ENCODE results near the gene MYOG. TPM values are rescaled to one million over a fixed set of nuclear protein-coding genes. Genes with fewer than 3 reads are reported as not detected.
A peak's percentile ranks its signal among the peaks of the same experiment; 100 is the strongest.

MYOG gene
- polyA plus RNA-seq (ENCODE audit: low read depth in 6 of 6): not detected

DNA sequence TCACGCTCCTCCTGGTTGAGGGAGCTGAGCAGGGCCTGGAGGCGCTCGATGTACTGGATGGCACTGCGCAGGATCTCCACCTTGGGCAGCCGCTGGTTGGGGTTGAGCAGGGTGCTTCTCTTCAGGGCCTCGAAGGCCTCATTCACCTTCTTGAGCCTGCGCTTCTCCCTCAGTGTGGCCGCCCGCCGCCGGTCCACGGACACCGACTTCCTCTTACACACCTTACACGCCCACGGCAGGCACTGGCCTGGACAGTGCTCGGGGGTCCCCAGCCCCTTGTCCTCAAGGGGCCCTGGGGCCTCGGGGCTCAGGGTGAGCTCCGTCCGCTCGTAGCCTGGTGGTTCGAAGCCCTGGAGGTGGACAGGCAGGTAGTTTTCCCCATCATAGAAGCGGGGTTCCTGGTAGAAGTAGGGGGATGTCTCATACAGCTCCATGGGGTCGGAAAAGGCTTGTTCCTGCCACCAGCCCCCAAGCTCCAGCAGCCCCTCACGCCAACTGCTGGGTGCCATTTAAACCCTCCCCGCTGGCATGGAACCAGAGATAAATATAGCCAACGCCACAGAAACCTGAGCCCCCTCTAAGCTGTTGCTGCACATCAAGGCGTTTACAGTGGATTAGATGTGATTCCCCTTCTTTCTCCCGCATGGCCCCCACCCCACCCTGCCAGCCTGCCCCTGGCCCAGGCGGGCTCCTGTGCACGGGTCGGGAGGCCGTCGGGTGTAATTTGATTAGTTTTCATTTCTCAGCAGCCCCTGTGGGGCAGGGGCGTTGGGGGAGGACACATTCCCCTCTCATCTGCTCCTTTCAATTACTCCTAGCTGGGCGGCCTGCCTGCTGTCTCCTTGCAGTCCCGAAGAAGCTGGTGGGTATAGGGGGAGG, at the start of gene MYOG:
Gene MYOG (minus strand): TSS at position 485 of the 879 bp plus-strand sequence. CDS start 51 bp downstream, at position 434.
- no peaks in the 10 kb centered on the region for H3K9me3 Mint-ChIP-seq
- ATAC-seq (ENCODE audit: low read depth in 2 of 2): no peak
- H3K27ac Mint-ChIP-seq: no peak within 1 kb of the TSS
- peak within 1 kb of the TSS in 1 of 8 donors; percentile 22 for H3K4me3 Mint-ChIP-seq
- H3K27me3 Mint-ChIP-seq: peaks cover 18 to 39% (median 24%) of the 10 kb centered on the region in 3 donors
- DNase-seq: no peak
- H3K36me3 Mint-ChIP-seq: peaks cover 0 to 5% of the 10 kb centered on the region in 2 donors
- no peaks in the 10 kb centered on the region for H3K4me1 Mint-ChIP-seq

DNA sequence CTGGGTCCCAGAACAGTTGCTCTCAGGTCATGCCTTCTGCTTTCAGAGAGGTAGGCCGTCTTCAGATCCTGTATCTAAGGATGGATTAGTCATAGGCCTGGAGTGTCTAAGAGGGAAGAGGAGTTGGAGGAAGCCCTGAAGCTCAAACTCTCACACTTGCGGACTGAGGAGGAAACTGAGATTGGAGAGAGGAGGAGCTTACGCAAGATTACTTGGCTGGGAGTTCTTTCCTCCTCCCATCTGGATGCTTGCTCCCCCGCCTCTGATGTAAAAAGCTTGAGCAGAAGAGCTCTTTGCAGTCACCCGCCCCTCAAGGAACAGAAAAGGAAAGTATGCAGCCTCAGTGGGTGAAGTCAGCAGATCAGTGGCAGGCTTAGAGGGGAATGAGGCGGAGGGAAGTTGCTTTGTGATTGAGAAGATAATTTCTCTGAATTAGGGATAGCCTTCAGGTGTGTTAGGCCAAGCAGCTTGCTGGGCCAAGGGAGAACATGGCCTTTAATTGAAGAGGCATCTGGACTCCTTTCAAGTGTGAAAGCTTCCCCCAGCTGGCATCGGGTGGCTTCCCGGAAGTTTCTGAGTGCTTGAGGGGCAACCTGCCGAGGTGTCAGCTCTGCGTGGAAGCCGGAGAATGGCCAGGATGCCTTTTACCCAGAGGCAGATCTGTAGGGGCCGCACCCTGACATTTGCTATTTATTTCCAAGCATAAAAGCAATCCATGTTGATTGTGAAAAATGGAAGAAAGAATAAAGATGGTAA, 48.3 kb upstream of the MYOG start:
- DNase-seq (no peak), ATAC-seq (ENCODE audit: low read depth in 2 of 2) (no peak)
- Mint-ChIP-seq H3K4me3 (peak overlapping the region in 1 of 8 donors; percentile 18), H3K27me3 (peaks cover 0 to 42% (median 25%) of the 10 kb centered on the region in 3 donors), H3K36me3 (no peaks in the 10 kb centered on the region), H3K4me1 (peaks cover 7 to 13% (median 13%) of the 10 kb centered on the region in 3 donors), H3K9me3 (no peaks in the 10 kb centered on the region), H3K27ac (peak overlapping the region in 1 of 6 donors; percentile 14)

DNA sequence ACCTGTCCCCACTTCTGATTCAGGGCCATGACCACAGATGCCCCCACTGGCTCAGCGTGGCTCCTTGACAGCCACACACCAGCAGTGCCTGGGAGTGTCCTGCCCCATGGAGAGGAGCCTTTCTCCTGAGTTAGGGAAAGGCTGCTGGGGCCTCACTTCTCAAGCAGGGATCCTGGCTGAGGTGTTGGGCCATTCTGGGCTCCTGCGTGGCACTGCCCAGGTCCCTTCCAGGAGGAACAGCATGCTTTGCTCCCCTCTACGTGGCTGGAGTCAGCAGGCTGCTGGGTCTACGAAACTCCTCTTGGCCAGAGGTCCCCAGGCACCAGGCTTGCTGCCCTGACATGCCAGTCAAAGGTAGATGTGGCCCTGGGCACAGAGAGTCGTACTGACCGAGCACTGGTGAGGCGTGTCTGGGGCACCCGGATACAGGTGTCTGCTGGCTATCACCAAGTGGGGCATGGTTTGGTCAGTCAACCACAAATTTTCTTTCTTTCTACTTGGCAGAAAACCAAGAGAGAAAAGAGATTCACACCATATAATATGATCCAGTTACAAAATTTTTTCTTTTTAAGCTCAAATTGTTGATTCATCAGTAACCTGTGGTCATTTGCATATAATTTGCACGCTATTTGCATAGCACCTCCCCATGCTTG, 45.9 kb upstream of the MYOG start:
- H3K4me1 Mint-ChIP-seq: peaks cover 20 to 30% (median 28%) of the 10 kb centered on the region in 3 donors
- ATAC-seq (ENCODE audit: low read depth in 2 of 2) (no peak), DNase-seq (no peak)
- peak overlapping the region in 1 of 6 donors; percentile 20 for H3K27ac Mint-ChIP-seq
- no peak overlapping the region for H3K4me3 Mint-ChIP-seq
- H3K9me3 Mint-ChIP-seq: no peaks in the 10 kb centered on the region
- H3K36me3 Mint-ChIP-seq: peaks cover 0 to 8% of the 10 kb centered on the region in 2 donors
- peaks cover 11 to 59% (median 43%) of the 10 kb centered on the region in 3 donors for H3K27me3 Mint-ChIP-seq

DNA sequence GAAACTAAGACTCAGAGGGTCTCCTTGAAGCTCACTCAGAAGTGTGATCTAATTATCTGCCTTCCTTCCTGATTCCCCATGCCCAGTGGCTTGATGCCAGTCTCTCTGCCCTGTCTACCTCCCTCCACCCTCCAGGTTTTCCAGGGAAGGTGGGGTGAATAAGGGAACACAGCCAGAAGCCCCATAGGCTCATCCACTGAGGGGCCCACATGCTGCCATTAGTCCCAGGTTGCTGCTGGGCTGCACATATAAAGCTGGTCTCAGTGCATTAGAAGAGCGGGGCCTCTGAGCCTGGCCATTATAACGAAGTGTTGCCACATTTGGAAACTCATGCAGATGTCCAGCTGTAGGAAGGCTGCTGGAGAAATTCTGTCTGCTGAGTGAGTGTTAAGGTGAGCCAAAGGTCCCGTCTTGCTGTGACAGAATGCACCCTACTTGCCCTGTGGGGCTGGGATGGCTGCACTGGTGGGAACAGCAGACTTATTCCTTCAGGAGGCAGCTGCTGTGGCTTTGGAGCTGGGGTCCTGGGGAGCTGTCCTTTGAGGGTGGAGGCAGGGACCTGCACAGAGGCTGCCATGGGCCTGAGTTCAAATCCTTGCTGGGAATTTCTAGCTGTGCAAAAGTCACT, 44.7 kb upstream of the MYOG start:
- Mint-ChIP-seq H3K36me3 (peaks cover 0 to 9% of the 10 kb centered on the region in 2 donors), H3K4me3 (no peak overlapping the region), H3K27me3 (peaks cover 19 to 64% (median 52%) of the 10 kb centered on the region in 3 donors), H3K4me1 (peaks cover 19 to 29% (median 19%) of the 10 kb centered on the region in 3 donors), H3K27ac (no peak overlapping the region), H3K9me3 (no peaks in the 10 kb centered on the region)
- ATAC-seq (ENCODE audit: low read depth in 2 of 2) (no peak), DNase-seq (no peak)

DNA sequence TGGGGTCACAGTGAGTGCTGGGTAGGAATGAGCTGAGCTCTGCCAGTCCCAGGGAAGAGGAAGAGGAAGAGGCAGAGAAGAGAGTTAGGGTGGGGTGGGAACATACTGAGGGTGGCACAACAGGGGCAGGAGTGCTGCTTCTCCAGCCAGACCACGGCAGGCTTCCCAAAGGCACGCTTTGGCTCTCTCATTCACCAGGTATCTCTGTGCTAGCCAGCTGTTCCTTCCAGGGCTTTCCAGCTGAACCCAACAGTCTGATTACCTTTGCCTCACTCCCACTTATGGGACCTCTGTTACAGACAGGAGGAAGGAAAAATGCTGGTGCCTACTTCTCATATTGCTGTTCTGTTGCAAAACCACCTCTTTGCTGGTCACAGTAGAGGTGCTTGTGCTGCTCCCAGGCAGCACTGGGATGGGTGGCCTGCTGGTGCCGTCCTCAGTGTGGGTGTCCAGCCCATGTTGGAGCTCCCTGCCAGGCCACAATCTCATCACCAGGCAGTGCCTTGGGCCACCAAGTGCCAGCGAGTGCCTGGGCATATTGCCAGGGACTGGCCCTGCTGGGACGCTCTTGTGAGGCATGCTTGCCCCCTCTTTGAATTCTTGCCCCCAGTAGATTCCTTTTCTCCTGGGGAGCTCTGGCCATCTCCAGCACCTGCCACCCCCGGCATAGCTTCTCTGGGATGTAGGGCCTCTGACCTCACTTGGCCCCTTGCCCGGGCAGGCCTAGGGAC, 43.9 kb upstream of the MYOG start:
- H3K27ac Mint-ChIP-seq: peak overlapping the region in 1 of 6 donors; percentile 85
- H3K4me3 Mint-ChIP-seq: no peak overlapping the region
- no peak for DNase-seq
- peaks cover 0 to 9% of the 10 kb centered on the region in 2 donors for H3K36me3 Mint-ChIP-seq
- H3K9me3 Mint-ChIP-seq: no peaks in the 10 kb centered on the region
- ATAC-seq (ENCODE audit: low read depth in 2 of 2): no peak
- H3K27me3 Mint-ChIP-seq: peaks cover 27 to 72% (median 60%) of the 10 kb centered on the region in 3 donors
- H3K4me1 Mint-ChIP-seq: peaks cover 19 to 26% (median 23%) of the 10 kb centered on the region in 3 donors

DNA sequence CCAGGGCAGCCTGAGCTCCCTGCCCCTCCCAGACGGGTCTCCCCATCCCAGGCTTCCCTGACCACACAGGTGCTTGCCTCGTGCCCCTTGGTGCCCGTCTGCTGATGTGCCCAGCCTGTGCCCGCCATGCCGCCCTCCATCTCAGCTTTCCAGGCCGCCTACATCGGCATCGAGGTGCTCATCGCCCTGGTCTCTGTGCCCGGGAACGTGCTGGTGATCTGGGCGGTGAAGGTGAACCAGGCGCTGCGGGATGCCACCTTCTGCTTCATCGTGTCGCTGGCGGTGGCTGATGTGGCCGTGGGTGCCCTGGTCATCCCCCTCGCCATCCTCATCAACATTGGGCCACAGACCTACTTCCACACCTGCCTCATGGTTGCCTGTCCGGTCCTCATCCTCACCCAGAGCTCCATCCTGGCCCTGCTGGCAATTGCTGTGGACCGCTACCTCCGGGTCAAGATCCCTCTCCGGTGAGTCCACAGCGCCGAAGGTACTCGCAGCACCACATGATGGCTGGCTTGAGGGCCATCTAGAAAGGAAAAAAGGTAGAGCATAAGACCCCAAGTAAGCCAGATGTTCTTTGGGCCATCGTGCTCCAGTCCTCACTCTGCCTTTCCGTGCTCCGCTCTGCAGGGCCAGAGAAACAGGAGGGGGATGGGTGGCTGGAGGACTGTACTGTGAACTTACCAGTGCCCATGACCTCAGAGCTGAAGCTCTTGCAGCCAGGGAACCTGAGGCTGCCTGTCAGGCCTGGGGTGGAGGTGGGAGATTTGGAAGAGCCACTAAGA, 43.1 kb upstream of the MYOG start:
- ATAC-seq (ENCODE audit: low read depth in 2 of 2): no peak

DNA sequence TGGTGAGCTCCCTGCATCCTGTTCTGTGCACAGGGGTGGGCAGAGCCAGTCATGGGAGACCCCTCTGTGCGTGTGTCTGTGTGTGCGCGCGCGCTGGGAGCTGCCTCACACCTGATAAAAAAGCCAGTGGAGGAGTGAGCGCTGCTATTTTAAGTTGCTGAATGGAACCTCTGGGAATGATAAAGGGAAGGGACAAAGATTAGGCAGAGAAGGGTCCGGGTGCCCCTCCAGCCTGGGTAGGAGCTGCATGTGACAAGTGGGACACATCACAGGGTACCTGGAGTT, 42.6 kb upstream of the MYOG start:
- Mint-ChIP-seq H3K4me1 (peaks cover 19 to 26% (median 23%) of the 10 kb centered on the region in 3 donors), H3K36me3 (peaks cover 0 to 9% of the 10 kb centered on the region in 2 donors), H3K27ac (no peak overlapping the region), H3K9me3 (no peaks in the 10 kb centered on the region), H3K27me3 (peaks cover 36 to 77% (median 72%) of the 10 kb centered on the region in 3 donors), H3K4me3 (peak overlapping the region in 5 of 8 donors; percentile 30 to 70 (median 51))
- no peak for ATAC-seq (ENCODE audit: low read depth in 2 of 2)
- DNase-seq: no peak

More for the DNA sequence above, 43.1 kb upstream of the MYOG start:
- Mint-ChIP-seq H3K9me3 (no peaks in the 10 kb centered on the region), H3K4me1 (peaks cover 19 to 26% (median 23%) of the 10 kb centered on the region in 3 donors), H3K27me3 (peaks cover 31 to 75% (median 67%) of the 10 kb centered on the region in 3 donors), H3K27ac (peak overlapping the region in 2 of 6 donors; percentile 65 to 85), H3K4me3 (peak overlapping the region in 4 of 8 donors; percentile 30 to 66 (median 44)), H3K36me3 (peaks cover 0 to 9% of the 10 kb centered on the region in 2 donors)
- no peak for DNase-seq

DNA sequence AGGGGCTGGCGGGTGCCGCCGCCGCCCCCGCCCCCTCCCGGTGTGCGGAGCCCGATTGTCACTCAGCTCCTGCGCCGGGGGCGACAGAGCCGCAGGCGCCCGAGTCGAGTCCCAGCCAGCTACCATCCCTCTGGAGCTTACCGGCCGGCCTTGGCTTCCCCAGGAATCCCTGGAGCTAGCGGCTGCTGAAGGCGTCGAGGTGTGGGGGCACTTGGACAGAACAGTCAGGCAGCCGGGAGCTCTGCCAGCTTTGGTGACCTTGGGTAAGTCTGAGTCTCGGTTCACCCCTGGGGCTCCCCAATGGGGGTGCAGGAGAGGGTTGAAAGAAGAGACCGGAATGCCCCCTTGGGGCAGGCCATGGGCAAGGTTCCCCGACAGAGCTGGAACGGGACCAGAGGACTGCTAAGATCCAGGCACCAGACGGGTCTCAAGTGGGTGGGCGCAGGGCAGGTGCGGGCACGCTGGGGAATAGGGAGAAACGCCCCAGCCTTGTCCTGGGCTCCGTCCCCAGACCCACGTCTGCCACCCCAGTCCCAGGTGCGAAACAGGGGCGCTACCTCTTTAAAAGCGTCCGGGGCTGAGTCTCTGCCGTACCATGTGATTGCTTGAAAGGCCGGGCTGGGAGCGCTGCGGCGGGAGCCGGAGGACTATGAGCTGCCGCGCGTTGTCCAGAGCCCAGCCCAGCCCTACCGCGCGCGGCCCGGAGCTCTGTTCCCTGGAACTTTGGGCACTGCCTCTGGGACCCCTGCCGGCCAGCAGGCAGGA, 42.0 kb upstream of the MYOG start, which contains the start of gene ADORA1:
Gene ADORA1 (plus strand): TSS at position 61 of the 765 bp plus-strand sequence. CDS start 1,116 bp downstream, outside the sequence.
- ATAC-seq (ENCODE audit: low read depth in 2 of 2) (no peak), DNase-seq (no peak)
- peaks cover 37 to 77% (median 72%) of the 10 kb centered on the region in 3 donors for H3K27me3 Mint-ChIP-seq
- H3K9me3 Mint-ChIP-seq: no peaks in the 10 kb centered on the region
- peak within 1 kb of the TSS in 7 of 8 donors; percentile 54 to 77 (median 63) for H3K4me3 Mint-ChIP-seq
- H3K27ac Mint-ChIP-seq: peak within 1 kb of the TSS in 1 of 6 donors; percentile 60
- H3K36me3 Mint-ChIP-seq: peaks cover 0 to 9% of the 10 kb centered on the region in 2 donors
- peaks cover 19 to 26% (median 23%) of the 10 kb centered on the region in 3 donors for H3K4me1 Mint-ChIP-seq

DNA sequence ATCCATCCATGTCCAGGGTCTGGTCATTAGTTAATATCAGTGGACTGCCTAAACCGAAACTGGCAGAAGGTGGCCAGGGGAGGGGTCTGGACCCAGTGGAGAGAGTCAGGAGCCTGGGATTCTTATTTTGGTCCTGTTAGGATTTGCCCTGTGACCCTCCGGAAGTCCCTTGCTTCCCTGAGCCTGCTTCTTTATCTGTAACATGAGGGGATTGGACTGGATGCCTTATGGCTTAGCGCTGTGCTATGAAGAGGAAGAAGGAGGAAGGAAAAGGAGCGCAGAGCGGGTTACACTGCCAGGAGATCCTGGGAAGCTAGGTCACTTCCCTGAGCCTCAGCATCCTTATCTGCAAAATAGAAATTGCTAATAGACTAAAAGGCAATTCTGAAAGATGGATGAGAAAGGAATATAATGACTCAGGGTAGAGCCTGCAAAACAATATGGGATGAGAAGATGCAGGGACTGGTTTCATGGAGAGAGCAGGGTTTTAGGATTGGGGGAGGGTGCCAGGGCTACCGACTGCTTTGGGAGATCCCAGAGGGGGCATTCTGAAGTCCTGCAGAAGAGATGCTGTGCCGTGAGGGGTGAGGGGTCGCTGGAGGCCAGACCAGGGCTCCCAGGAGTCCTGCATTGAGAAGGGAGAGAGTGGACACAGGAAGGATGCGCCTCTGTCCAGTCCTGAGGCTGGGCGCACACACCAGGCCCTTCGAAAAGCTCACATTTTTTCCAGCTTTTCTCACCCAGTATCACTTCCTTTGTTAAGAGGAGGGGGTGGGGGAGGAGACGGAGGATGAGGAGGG, 41.3 kb upstream of the MYOG start:
- DNase-seq: no peak
- Mint-ChIP-seq H3K27me3 (peaks cover 40 to 80% (median 78%) of the 10 kb centered on the region in 3 donors), H3K9me3 (no peaks in the 10 kb centered on the region), H3K4me1 (peaks cover 19 to 26% (median 23%) of the 10 kb centered on the region in 3 donors), H3K4me3 (peak overlapping the region in 7 of 8 donors; percentile 54 to 77 (median 63)), H3K27ac (peak overlapping the region in 1 of 6 donors; percentile 60), H3K36me3 (peaks cover 0 to 9% of the 10 kb centered on the region in 2 donors)
- ATAC-seq (ENCODE audit: low read depth in 2 of 2): no peak

DNA sequence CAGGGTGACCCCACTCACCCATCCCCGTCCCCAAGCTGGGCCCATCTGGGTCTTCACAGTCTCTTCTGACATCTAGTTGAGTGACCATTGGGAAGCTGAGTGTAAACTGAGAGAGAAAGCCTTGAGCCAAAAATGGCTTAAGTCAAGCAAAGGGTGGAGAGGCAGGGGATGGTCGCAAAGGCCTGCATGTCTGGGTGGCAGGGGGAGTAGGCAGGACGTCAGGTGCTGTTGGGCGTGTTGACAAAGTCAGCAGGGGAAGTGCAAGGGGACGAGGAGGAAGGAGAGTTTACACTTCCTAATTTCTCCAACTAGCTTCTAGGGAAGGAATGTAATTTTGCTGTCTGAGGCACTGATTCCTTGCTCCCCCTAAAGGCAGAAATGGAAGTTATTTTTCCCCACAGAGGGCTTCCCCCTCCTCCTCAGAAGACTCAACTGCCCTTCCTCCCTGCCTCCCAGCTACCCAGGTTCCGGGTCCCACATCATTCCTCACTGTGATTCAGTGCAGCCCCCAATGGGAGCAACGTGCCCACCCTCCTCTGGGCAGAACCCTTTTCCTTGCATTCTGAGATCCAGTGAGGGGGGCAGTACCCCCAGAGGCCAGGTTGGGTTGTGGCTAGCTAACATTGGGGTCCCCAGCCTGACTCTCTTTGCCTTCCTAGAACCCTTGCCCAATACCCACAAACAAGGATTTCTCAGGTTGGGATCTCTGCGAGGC, 40.5 kb upstream of the MYOG start:
- Mint-ChIP-seq H3K27ac (no peak overlapping the region), H3K27me3 (peaks cover 47 to 81% (median 81%) of the 10 kb centered on the region in 3 donors), H3K4me3 (peak overlapping the region in 4 of 8 donors; percentile 5 to 60 (median 48)), H3K9me3 (no peaks in the 10 kb centered on the region), H3K4me1 (peaks cover 23 to 26% (median 23%) of the 10 kb centered on the region in 3 donors), H3K36me3 (peaks cover 0 to 9% of the 10 kb centered on the region in 2 donors)
- no peak for ATAC-seq (ENCODE audit: low read depth in 2 of 2)
- DNase-seq: no peak

Measured in naive B cell (primary cell).